Epithelial cell of esophagus (primary cell): ENCODE results near the gene HK1.

Experiments
- DNase-seq: peaks from one replicate; pipeline ENCODE4 v3.0.0; 2010; ENCODE audit warnings: low read depth
- H3K4me3 ChIP-seq: 2 replicates; pipeline ENCODE4 v1.5.1; 2011; ENCODE audit warnings: mild to moderate bottlenecking, low read length, control low read depth
- CTCF ChIP-seq: IDR thresholded peaks from 2 replicates; pipeline ENCODE4 v1.5.1; 2011; ENCODE audit warnings: low read depth, mild to moderate bottlenecking, low read length, control low read depth, inconsistent platforms; ENCODE audit not compliant: insufficient read depth; ENCODE audit errors: missing control alignments

Gene HK1

DNA sequence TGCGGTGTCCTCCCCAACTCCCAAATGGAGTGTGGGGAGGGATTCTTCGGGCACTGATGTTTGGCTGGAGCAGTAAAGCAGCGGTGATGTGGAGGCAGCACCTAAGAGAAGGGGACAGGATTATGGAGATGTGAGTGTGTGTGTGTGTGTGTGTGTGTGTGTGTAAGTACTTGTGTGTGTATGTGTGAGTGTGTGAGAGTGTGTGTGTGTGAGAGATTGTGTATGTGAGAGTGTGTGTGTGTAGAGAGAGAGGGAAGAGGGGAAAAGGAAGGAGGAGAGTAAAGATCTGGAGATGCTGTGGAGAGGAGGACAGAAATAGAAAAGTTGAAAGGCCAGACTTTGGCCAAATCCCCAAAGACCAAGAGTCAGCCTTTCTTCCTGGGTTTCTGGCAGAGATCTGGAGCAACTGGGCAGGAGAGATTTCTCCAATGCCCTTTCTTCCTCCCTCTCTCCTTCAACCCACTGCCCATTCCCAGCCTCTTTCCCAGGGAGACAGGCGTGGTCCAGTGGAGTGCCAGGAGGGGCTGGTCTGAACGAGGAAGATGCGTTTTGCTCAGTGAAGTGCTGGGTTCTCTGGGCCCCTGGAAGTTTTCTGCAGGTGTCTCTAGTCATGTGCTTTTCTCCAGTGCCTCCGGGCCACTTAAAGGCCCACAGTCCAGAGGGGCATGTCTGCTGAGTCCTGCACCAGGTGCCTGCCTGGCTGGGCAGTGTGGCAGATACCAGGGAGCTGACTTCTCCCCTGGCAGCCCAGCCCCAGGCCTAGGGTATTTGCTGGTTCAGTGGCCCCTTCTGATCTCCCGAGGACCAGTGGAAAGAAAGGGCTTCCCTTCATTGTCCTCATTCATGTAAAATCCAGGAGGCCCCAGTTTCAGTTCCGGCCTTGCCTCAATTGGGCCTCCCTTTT is 60.5 kb downstream of the HK1 start:
- H3K4me3 ChIP-seq, result peak overlapping the region; percentile 31
- no peak for DNase-seq
- no peak for TF ChIP-seq CTCF

DNA sequence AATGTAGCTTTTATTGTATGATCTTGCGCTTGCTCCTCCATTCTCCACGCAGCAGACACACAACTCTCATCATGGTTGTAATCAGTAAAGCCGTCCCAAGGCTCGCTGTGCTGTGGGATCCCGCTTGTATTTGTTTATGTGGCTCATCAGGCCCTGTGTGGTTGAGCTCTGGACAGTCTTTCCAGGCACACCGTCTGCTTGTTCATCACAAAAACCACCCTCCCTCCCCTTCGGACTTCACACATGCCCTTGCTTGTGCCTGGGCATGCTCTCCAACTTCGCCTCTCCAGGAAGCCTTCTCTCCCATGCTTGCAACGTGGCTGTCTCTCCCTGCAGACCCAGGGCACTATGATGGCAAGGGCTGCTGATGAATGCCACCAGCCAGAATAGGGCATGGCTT is 62.4 kb downstream of the HK1 start:
- no peak overlapping the region for H3K4me3 ChIP-seq
- DNase-seq, result peak; percentile 96
- no peak for TF ChIP-seq CTCF

DNA sequence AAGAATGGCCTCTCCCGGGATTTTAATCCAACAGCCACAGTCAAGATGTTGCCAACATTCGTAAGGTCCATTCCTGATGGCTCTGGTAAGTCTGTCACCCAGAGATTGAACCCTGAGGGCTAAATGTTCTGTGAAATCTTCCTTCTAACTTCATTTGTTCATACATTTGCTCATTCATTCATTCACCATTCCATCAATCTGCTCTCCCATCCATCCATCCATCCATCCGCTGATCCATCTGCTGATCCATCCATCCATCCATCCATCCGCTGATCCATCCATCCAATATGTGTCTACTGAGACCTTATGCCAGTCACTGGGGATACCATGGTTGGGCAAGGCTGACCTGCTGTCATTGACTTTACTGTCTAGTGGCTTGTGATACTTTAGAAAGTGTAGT is 65.6 kb downstream of the HK1 start:
- no peak for TF ChIP-seq CTCF
- H3K4me3 ChIP-seq, result no peak overlapping the region

DNA sequence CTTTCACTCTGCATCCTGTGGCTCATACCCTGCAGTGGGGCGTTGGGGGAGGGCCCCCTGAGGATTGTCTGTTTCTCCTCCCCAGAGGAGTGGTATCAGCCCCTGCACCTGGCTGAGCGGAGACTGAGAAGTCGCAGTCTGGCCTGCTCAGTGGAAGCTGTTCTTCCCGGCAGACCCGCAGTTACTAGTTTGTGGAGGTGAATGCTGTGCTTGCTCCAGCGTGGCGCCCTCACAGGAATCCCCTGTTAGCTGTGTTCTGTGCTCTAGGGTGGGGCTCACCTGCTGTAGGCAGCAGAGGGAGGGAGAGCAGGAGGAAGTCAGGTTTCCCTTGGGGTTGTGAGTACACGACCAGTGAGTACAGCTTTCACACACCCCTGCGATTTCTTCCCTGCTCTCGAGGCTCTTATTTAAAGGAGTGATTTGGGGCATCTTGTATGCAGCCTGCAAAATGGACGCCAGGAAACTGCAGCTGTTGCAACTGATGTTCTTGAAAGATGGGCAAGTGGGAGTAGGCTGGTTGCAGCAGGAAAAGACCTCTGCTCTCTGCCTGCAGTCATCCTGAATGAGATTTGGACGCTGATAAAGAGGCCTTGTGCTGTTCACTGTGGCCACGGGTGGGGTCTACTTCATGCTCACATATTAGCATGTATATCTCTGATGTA is 66.4 kb downstream of the HK1 start:
- H3K4me3 ChIP-seq, result no peak overlapping the region
- no peak for DNase-seq
- no peak for TF ChIP-seq CTCF

More for the DNA sequence above, 65.6 kb downstream of the HK1 start:
- DNase-seq, result no peak

DNA sequence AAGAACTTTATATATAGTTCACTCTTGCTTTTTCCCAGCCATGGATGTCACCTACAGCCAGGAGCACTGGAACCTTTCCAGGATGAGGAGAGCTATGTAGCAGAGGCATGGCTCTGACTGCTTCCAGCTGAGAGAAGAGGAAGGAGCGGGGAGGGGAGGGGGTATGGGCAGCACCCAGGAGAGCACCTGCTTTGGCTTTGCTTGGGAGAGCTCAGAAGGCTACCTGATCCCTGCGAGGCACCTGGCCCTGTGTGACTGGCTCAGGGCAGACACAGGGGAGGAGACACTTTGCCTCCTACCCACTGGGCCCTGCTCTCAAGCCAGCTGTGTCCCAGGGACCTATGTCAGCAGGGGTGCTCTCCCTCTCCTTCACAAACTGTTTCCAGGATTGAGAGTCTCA is 67.1 kb downstream of the HK1 start:
- no peak overlapping the region for H3K4me3 ChIP-seq
- no peak for TF ChIP-seq CTCF
- DNase-seq, result no peak

- DNase-seq, result no peak
- H3K4me3 ChIP-seq, result no peak overlapping the region
- TF ChIP-seq CTCF, result no peak
These were observed 67.7 kb downstream of the HK1 start for GRCh38 chr10:69345890-69346474.

GRCh38 chr10:69346776-69347175 is 68.5 kb downstream of the HK1 start:
- H3K4me3 ChIP-seq, result no peak overlapping the region
- DNase-seq, result no peak
- no peak for TF ChIP-seq CTCF
